Muscle layer of colon (tissue), 2 donors: ENCODE data around the gene RAB8A.
"Not testable (repeated sequence)": the region's sequence is repeated elsewhere in the genome, so short reads cannot be mapped to it uniquely, and the experiment has no call there.

Experiments used
- H3K27ac ChIP-seq: one replicate; pipeline ENCODE4 v1.7.0; 2013; ENCODE audit warnings: low read depth, mild to moderate bottlenecking, low read length, moderate library complexity
- H3K27me3 ChIP-seq, 2 donors: one replicate each; pipeline ENCODE4 v1.7.0; 2013; ENCODE audit warnings: low read length in 2 of 2, mild to moderate bottlenecking in 2 of 2; ENCODE audit not compliant: insufficient read depth in 2 of 2, control insufficient read depth in 1 of 2
- H3K36me3 ChIP-seq: one replicate; pipeline ENCODE4 v1.7.0; 2013; ENCODE audit warnings: mild to moderate bottlenecking, low read length; ENCODE audit not compliant: insufficient read depth
- H3K4me1 ChIP-seq: one replicate; pipeline ENCODE4 v1.7.0; 2013; ENCODE audit warnings: mild to moderate bottlenecking, low read length; ENCODE audit not compliant: insufficient read depth
- H3K4me3 ChIP-seq, 2 donors: one replicate each; pipeline ENCODE4 v1.7.0; 2013; ENCODE audit warnings: low read length in 2 of 2, low read depth in 1 of 2, mild to moderate bottlenecking in 1 of 2, moderate library complexity in 1 of 2
- H3K9ac ChIP-seq: one replicate; pipeline ENCODE4 v1.7.0; 2013; ENCODE audit warnings: low read length
- H3K9me3 ChIP-seq: one replicate; pipeline ENCODE4 v1.7.0; 2013; ENCODE audit warnings: mild to moderate bottlenecking, low read length
- donor health status: abdominal sarcoma.
- donor health status: Adenocarcinoma of cecum.

The RAB8A gene

DNA sequence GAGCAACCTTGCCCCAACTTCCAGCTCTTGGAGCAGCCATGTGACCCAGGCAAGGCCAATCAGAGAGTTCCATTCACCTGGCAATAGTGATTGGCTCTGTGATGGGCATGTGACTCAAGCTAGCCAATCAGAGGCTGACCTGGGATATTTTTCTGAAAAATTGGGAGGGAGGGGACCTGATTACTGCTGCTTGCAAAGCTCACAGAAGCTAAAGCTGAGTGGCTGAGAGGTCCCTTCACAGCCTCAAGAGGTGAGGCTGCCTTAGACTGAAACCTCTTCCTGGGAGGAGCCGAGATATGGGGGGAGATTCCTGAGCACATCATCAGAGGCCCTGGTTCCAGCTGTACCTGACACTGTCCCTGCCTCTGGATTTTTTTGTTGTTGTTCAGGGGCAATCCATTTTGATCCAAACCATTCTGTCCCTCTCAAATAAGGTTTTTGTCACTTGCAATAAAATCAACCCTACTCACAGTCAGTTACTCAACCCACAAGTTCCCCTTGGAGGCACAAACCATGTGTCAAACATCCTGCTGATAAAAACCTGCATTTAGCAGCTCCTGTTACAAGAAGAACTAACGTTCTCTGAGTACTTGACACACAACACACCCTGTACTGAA is 56.9 kb downstream of the RAB8A start:
- H3K36me3 ChIP-seq, result no peaks in the 10 kb centered on the region
- H3K27me3 ChIP-seq, result no peaks in the 10 kb centered on the region
- H3K9me3 ChIP-seq, result no peaks in the 10 kb centered on the region
- no peaks in the 10 kb centered on the region for H3K4me1 ChIP-seq
- no peak overlapping the region for H3K27ac ChIP-seq
- no peak overlapping the region for H3K9ac ChIP-seq
- H3K4me3 ChIP-seq, result no peak overlapping the region

- no peak overlapping the region for H3K27ac ChIP-seq
- H3K4me3 ChIP-seq, result no peak overlapping the region
- no peaks in the 10 kb centered on the region for H3K9me3 ChIP-seq
- H3K4me1 ChIP-seq, result no peaks in the 10 kb centered on the region
- H3K27me3 ChIP-seq, result no peaks in the 10 kb centered on the region
- H3K36me3 ChIP-seq, result no peaks in the 10 kb centered on the region
- H3K9ac ChIP-seq, result no peak overlapping the region
Measured at GRCh38 chr19:16170134-16170533, 58.4 kb downstream of the RAB8A start.

- Histone ChIP-seq H3K27ac (no peak overlapping the region), H3K9me3 (no peaks in the 10 kb centered on the region), H3K4me1 (no peaks in the 10 kb centered on the region), H3K36me3 (no peaks in the 10 kb centered on the region), H3K9ac (no peak overlapping the region), H3K4me3 (no peak overlapping the region), H3K27me3 (no peaks in the 10 kb centered on the region)
Measured at GRCh38 chr19:16175954-16176353, 64.3 kb downstream of the RAB8A start.

DNA sequence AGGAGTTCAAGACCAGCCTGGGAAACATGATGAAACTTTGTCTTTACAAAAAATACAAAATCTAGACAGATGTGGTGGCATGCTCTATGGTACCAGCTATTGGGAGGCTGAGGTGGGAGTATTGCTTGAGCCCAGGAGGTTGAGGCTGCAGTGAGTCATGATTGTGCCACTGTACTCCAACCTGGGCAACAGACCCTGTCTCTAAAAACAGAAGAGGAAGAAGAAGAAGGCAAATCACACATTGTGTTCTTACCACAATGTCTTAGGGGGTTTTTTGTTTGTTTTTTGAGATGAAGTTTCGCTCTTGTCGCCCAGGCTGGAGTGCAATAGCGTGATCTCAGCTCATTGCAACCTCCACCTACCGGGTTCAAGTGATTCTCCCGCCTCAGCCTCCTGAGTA is 67.2 kb downstream of the RAB8A start:
- H3K4me3 ChIP-seq, H3K27me3 ChIP-seq, H3K36me3 ChIP-seq, H3K9me3 ChIP-seq, H3K27ac ChIP-seq, H3K4me1 ChIP-seq, H3K9ac ChIP-seq: not testable (repeated sequence)

DNA sequence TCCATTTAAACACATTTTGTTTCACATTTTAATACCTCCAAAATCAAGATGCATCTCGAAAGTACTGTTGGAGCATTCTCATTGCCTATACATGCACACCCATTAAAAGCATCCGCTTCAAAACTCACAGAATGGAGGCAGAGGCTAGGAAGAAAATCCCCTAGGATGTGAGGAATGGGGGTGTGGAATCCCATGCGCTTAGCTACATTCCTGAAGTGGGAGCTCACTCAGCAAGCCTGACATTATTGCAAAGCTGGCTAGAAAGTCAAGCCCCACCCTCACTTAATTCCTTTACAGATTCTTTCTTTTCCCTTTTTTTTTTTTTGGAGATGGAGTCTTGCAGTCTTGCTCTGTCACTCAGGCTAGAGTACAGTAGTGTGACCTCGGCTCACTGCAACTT is 68.9 kb downstream of the RAB8A start:
- no peaks in the 10 kb centered on the region for H3K9me3 ChIP-seq
- H3K4me3 ChIP-seq, result no peak overlapping the region
- no peak overlapping the region for H3K27ac ChIP-seq
- no peak overlapping the region for H3K9ac ChIP-seq
- no peaks in the 10 kb centered on the region for H3K27me3 ChIP-seq
- no peaks in the 10 kb centered on the region for H3K4me1 ChIP-seq
- no peaks in the 10 kb centered on the region for H3K36me3 ChIP-seq
